Endothelial cell of umbilical vein (primary cell): Measurements from ENCODE around the gene ACIN1.

Experiments used
- CTCF ChIP-seq, 2 donors: IDR thresholded peaks; 1 replicate in 1 of 2; 2 replicates in 1 of 2; pipeline ENCODE4 v1.5.1; 2011; ENCODE audit warnings: low read length in 2 of 2, mild to moderate bottlenecking in 2 of 2, moderate library complexity in 2 of 2, control low read depth in 1 of 2, inconsistent platforms in 1 of 2, low read depth in 1 of 2; ENCODE audit not compliant: insufficient read depth in 1 of 2; ENCODE audit errors: extremely low read depth in 1 of 2
- MYC ChIP-seq: IDR thresholded peaks from one replicate; pipeline ENCODE4 v1.6.1; 2011; ENCODE audit warnings: mild to moderate bottlenecking, low read depth, low read length
- POLR2A ChIP-seq: IDR thresholded peaks from 2 replicates; pipeline ENCODE4 v1.6.1; 2012; ENCODE audit warnings: low read depth, mild to moderate bottlenecking, control low read depth, low read length
- POLR2AphosphoS5 ChIP-seq: IDR thresholded peaks from 2 replicates; pipeline ENCODE4 v1.6.1; 2012; ENCODE audit warnings: low read depth, mild to moderate bottlenecking, control low read depth, low read length, moderate library complexity; ENCODE audit not compliant: insufficient read depth

GRCh38 chr14:23049011-23049410, 45.9 kb downstream of the ACIN1 start:
- TF ChIP-seq CTCF (IDR thresholded peaks at IDR 0.05; ENCODE audit: extremely low read depth in 1 of 2, insufficient read depth in 1 of 2, low read depth in 1 of 2, low read length in 2 of 2) = no peak
- no peak for TF ChIP-seq POLR2A
- TF ChIP-seq MYC = no peak
- no peak for TF ChIP-seq POLR2AphosphoS5
